ENCODE results near the gene CFAP46.

The CFAP46 gene

DNA sequence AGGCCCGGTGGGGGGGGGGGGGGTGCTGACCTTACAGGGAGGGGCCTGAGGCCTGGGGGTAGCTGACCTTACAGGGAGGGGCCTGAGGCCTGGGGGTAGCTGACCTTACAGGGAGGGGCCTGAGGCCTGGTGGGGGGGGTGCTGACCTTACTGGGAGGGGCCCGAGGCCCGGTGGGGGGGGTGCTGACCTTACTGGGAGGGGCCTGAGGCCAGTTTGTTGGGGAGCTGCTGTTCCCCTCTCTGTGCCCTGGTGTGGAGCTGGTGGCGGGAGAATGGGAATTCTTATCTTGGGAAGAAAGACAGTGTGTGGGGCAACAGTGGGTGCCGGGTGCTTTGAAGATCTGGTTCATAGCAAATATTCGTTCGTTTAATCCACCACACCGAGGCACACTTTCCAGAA lies 46.6 kb upstream of the CFAP46 start:
- DNase-seq: no peak
- no peaks in the 10 kb centered on the region for H3K9me3 ChIP-seq (ENCODE audit: severe bottlenecking)
- no peaks in the 10 kb centered on the region for H3K36me3 ChIP-seq
- H3K27ac ChIP-seq: no peak overlapping the region
- no peak overlapping the region for H3K4me3 ChIP-seq (ENCODE audit: low read depth, low read length)
- no peaks in the 10 kb centered on the region for H3K27me3 ChIP-seq (ENCODE audit: insufficient read depth, low read depth, severe bottlenecking)
- TF ChIP-seq CTCF (IDR thresholded peaks at IDR 0.05; ENCODE audit: low read depth, low read length): no peak

DNA sequence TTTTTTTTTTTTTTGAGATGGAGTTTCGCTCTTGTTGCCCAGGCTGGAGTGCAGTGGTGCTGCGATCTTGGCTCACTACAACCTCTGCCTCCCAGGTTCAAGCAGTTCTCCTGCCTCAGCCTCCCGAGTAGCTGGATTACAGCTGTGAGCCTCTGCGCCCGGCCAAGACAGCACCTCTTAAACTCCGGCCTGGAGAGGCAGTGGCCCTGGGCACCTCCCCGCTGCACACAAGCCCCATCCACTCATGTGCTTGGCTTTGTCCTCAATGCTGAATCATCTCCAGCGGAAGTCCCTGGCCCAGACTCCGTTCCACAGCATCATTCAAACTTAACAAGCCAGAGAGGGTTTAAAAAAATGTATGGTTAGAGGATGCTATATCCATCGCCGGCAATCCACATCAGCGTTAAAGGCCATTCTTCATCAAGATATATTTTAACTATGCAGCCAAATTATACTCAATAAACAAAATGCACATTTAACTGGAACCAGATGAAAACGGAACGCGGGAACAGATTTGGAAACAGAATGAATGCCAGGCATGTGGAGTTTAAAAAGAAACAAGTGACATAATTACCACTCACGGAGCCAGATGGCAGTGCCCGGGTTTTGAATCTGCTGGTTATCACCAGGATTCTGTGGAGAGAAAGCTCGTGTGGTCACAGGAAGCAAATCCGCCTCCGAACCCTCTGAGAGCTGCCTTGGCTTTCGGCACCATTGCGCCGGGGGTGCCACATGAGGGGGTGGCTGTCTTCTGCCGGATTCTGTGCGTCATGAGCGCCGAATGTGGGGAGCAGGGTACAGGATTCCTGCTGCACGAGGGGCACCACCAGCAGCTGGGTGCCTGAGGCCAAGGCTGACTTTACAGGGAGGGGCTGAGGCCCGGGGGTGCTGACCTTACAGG lies 45.6 kb upstream of the CFAP46 start:
- no peak overlapping the region for H3K27ac ChIP-seq
- H3K36me3 ChIP-seq: no peaks in the 10 kb centered on the region
- TF ChIP-seq CTCF (IDR thresholded peaks at IDR 0.05; ENCODE audit: low read depth, low read length): no peak
- H3K4me3 ChIP-seq (ENCODE audit: low read depth, low read length): no peak overlapping the region
- no peaks in the 10 kb centered on the region for H3K9me3 ChIP-seq (ENCODE audit: severe bottlenecking)
- H3K27me3 ChIP-seq (ENCODE audit: insufficient read depth, low read depth, severe bottlenecking): no peaks in the 10 kb centered on the region
- DNase-seq: no peak

DNA sequence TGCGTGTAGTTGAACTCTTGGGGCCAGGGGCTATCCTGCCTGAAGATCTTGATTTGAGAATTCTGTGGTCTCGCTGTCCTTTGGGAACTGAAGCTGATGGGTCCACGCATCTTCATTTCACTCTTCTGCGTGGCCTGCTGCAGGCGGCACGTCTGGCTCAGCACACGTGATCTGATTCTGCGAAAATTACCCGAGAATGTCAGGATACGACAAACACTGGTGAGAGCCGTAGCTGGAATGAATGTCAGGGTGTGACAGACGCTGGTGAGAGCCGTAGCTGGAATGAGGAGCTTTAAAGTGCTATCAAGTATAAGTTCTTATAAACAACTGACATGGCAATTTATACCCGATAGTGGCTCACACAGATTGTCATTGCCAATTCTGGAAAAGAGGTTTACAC lies 44.6 kb upstream of the CFAP46 start:
- Histone ChIP-seq H3K9me3 (ENCODE audit: severe bottlenecking) (no peaks in the 10 kb centered on the region), H3K4me3 (ENCODE audit: low read depth, low read length) (no peak overlapping the region), H3K36me3 (no peaks in the 10 kb centered on the region), H3K27ac (no peak overlapping the region), H3K27me3 (ENCODE audit: insufficient read depth, low read depth, severe bottlenecking) (no peaks in the 10 kb centered on the region)
- DNase-seq: no peak
- no peak for TF ChIP-seq CTCF (IDR thresholded peaks at IDR 0.05; ENCODE audit: low read depth, low read length)

DNA sequence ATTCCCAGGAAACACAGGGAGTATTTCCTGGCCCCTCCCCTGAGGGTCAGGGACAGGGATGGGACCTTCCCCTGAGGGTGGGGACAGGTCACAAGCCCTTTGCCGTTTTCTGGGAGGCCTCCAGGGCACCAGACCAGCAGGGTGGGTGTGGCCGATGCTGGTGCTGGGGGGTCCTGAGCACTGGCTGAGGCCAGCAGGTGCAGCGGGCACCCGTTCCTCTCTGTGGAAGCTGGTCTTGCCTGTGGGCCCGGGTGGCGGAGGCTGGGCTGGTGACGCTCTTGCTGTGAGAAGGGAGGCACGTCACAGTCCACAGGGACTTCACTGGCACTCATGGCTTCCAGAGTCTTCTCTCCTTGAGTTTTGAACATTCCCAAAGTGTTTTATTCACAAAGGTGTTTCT lies 44.2 kb upstream of the CFAP46 start:
- no peaks in the 10 kb centered on the region for H3K27me3 ChIP-seq (ENCODE audit: insufficient read depth, low read depth, severe bottlenecking)
- no peaks in the 10 kb centered on the region for H3K36me3 ChIP-seq
- H3K27ac ChIP-seq: no peak overlapping the region
- no peak overlapping the region for H3K4me3 ChIP-seq (ENCODE audit: low read depth, low read length)
- TF ChIP-seq CTCF (IDR thresholded peaks at IDR 0.05; ENCODE audit: low read depth, low read length): no peak
- no peaks in the 10 kb centered on the region for H3K9me3 ChIP-seq (ENCODE audit: severe bottlenecking)
- no peak for DNase-seq

- DNase-seq: no peak
- H3K36me3 ChIP-seq: no peaks in the 10 kb centered on the region
- no peak overlapping the region for H3K4me3 ChIP-seq (ENCODE audit: low read depth, low read length)
- no peak for TF ChIP-seq CTCF (IDR thresholded peaks at IDR 0.05; ENCODE audit: low read depth, low read length)
- no peaks in the 10 kb centered on the region for H3K9me3 ChIP-seq (ENCODE audit: severe bottlenecking)
- H3K27me3 ChIP-seq (ENCODE audit: insufficient read depth, low read depth, severe bottlenecking): no peaks in the 10 kb centered on the region
- no peak overlapping the region for H3K27ac ChIP-seq
These were observed 43.7 kb upstream of the CFAP46 start for GRCh38 chr10:132986076-132986475.

GRCh38 chr10:132985546-132985900 lies 43.2 kb upstream of the CFAP46 start:
- Histone ChIP-seq H3K9me3 (ENCODE audit: severe bottlenecking) (no peaks in the 10 kb centered on the region), H3K27me3 (ENCODE audit: insufficient read depth, low read depth, severe bottlenecking) (no peaks in the 10 kb centered on the region), H3K36me3 (no peaks in the 10 kb centered on the region), H3K27ac (no peak overlapping the region), H3K4me3 (ENCODE audit: low read depth, low read length) (no peak overlapping the region)
- TF ChIP-seq CTCF (IDR thresholded peaks at IDR 0.05; ENCODE audit: low read depth, low read length): no peak
- DNase-seq: no peak
